ENCODE data around the gene NECTIN3.
A peak's percentile ranks its signal among the peaks of the same experiment; 100 is the strongest.

The NECTIN3 gene

DNA sequence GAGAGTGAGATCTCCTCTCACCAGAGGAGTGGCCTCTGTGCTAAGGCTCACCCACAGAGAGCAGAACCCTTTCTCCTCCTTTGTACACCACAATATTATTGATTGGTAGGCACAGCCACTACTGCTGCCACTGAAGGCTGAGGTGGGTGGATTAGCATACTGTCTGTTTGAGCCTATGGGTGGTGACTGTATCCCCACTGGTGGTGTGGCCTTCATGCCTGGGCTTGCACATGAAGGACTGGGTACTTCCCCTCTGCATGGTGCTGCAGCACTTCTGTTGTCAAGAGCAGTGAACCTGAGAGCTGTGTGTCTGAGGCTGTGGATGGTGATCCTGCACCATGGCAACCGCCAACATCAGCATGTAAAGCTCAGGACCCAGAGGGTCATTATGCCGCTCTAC lies 35.7 kb upstream of the NECTIN3 start:
- no peak overlapping the region for H3K4me3 ChIP-seq (ENCODE audit: low read depth, low read length)
- no peak for DNase-seq (ENCODE audit: low read depth, low spot score)
- TF ChIP-seq, protein P1, sequence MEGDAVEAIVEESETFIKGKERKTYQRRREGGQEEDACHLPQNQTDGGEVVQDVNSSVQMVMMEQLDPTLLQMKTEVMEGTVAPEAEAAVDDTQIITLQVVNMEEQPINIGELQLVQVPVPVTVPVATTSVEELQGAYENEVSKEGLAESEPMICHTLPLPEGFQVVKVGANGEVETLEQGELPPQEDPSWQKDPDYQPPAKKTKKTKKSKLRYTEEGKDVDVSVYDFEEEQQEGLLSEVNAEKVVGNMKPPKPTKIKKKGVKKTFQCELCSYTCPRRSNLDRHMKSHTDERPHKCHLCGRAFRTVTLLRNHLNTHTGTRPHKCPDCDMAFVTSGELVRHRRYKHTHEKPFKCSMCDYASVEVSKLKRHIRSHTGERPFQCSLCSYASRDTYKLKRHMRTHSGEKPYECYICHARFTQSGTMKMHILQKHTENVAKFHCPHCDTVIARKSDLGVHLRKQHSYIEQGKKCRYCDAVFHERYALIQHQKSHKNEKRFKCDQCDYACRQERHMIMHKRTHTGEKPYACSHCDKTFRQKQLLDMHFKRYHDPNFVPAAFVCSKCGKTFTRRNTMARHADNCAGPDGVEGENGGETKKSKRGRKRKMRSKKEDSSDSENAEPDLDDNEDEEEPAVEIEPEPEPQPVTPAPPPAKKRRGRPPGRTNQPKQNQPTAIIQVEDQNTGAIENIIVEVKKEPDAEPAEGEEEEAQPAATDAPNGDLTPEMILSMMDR (IDR thresholded peaks at IDR 0.05; ENCODE audit: low read depth, low read length) = no peak
- in situ Hi-C loops (cut with HindIII; ENCODE audit: low sequenced_read_pairs) = no loop called here

DNA sequence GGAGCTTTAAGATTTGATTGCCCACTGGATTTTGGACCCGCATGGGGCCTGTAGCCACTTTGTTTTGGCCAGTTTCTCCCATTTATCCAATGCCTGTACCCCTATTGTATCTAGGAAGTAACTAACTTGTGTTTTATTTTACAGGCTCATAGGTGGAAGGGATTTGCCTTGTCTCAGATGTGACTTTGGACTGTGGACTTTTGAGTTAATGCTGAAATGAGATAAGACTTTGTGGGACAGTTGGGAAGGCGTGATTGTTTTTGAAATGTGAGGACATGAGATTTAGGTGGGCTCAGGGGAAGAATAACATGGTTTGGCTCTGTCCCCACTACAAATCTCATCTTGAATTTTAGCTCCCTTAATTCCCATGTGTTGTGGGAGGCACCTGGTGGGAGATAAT lies 30.7 kb upstream of the NECTIN3 start:
- TF ChIP-seq, protein P1 (IDR thresholded peaks at IDR 0.05; ENCODE audit: low read depth, low read length) = no peak
- in situ Hi-C loops (cut with HindIII; ENCODE audit: low sequenced_read_pairs) = no loop called here
- no peak overlapping the region for H3K4me3 ChIP-seq (ENCODE audit: low read depth, low read length)

DNA sequence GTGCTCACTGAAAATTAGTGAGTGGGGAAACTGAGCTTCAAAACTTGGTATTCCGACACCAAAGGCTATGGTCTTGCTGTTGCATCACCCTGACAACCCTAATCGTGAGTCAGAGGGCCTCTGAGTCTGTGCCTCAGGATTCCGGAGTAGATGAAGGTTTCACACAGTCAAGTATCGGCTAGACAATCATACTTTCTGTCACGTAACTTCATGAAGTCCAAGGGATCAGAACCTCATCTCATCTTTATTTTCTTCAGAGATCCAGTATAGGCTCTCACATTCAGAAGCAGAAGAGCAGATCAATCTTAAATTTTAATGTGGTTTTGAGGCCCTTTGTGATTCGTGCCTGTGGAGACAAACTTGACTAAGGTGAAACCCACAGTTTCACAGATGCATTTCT lies 26.1 kb upstream of the NECTIN3 start:
- TF ChIP-seq, protein P1 (IDR thresholded peaks at IDR 0.05; ENCODE audit: low read depth, low read length) = no peak
- in situ Hi-C loops (cut with HindIII; ENCODE audit: low sequenced_read_pairs) = no loop called here
- DNase-seq (ENCODE audit: low read depth, low spot score) = peak; percentile 6
- no peak overlapping the region for H3K4me3 ChIP-seq (ENCODE audit: low read depth, low read length)

More for the DNA sequence above, 30.7 kb upstream of the NECTIN3 start:
- DNase-seq (ENCODE audit: low read depth, low spot score) = no peak

DNA sequence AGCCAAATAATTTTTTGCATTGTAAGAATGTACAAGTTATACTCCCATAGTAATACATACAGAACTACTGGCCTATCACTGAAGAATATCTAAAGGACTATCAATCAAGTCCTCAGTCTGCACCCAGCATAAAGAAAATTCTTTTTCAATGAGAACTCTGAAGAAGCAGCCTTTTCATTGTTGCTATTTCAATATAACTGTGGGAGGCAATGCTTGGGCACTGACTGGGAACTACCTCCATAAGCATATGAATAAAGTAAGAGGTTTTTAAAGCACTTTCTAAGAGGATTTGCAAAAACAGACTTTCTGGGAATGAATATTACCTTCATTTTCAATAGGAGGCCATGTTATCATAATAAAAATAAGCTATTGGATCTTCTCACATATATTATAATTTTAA lies 24.6 kb upstream of the NECTIN3 start:
- no peak for DNase-seq (ENCODE audit: low read depth, low spot score)
- no peak overlapping the region for H3K4me3 ChIP-seq (ENCODE audit: low read depth, low read length)
- TF ChIP-seq, protein P1 (IDR thresholded peaks at IDR 0.05; ENCODE audit: low read depth, low read length) = no peak
- in situ Hi-C loops (cut with HindIII; ENCODE audit: low sequenced_read_pairs) = no loop called here

DNA sequence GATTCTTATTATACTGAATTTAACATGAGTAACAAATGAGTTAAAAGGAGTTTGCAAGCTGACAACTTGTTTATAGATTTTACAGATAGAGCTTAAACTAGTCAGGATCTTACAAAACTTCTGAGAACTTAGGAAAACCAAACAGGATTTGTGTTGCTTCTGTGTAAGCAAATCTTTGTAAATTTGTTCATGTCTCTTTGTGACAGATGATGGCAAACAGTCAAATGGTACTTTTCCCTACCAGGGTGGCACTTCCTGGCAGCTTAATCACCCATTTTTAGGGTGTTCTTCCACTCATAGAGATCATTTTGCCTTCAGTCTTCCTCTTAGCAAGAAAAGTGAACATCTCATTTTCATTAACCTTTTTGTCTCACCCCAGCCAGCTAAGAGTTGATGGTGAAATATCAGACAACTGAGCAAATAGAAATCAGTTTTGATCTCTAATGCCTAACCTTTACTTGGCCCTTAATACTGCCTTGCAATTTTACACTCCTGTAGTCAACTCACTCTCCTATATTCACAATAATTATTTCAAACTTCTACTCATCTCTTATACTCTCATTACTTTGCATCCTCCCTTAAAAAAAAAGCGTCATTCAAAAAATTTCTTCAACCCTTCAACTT lies 23.7 kb upstream of the NECTIN3 start:
- DNase-seq (ENCODE audit: low read depth, low spot score) = no peak
- in situ Hi-C loops (cut with HindIII; ENCODE audit: low sequenced_read_pairs) = no loop called here

DNA sequence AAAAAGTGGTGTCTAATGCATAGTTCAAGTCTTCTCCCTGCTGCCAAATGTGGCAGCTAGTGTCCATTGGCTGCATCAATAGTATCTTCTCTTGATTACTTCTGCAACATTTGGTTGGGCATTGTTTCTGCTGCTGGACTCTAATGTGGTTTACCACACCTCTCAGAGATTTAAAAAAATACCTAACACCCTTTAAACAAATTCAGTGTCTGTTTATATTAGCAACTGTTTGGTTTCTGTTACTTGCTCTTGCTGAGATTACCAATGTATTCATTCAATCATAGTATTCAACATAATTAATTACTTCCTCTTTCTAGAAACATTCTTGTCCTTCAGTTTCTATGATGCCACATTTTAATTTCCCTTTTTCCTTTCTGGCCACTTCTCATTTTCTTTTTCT lies 20.3 kb upstream of the NECTIN3 start:
- TF ChIP-seq, protein P1 (IDR thresholded peaks at IDR 0.05; ENCODE audit: low read depth, low read length) = no peak
- in situ Hi-C loops (cut with HindIII; ENCODE audit: low sequenced_read_pairs) = no loop called here
- no peak overlapping the region for H3K4me3 ChIP-seq (ENCODE audit: low read depth, low read length)
- DNase-seq (ENCODE audit: low read depth, low spot score) = no peak

More for the DNA sequence above, 23.7 kb upstream of the NECTIN3 start:
- no peak overlapping the region for H3K4me3 ChIP-seq (ENCODE audit: low read depth, low read length)
- TF ChIP-seq, protein P1 (IDR thresholded peaks at IDR 0.05; ENCODE audit: low read depth, low read length) = no peak

All from astrocyte of the spinal cord (primary cell).